ENCODE data around the gene DPP7.
"Not testable (repeated sequence)": the region's sequence is repeated elsewhere in the genome, so short reads cannot be mapped to it uniquely, and the experiment has no call there.

Gene DPP7

DNA sequence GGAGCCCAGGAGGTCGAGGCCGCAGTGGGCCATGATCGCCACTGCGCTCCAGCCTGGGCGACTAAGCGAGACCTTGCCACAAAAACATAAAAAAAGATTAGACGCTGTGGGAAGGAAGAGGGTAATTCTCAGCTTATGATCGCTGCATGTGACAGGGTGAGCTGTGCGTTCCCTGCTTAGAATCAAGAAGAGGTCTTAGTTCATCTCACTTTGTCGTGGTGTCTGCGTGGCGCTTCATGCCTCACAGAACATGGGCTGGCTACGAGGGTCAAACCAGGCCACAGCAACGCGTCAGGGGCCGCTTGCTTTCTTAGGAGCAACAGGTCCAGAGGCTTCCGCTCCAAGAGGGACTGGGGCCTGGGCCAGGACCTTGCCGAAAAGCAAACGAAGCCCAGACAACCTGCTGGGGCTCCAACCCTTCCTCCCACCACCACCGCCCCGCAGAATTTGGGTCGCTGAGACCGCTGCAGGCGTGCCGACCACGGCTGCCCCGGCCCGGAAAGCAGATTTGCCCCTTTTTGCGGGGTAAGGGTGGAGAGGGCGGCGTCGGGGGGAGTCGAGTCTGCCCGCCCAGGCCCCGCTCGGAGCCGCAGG, 14.4 kb upstream of the DPP7 start:
- DNase-seq = peak in 1 of 2 donors; percentile 23

DNA sequence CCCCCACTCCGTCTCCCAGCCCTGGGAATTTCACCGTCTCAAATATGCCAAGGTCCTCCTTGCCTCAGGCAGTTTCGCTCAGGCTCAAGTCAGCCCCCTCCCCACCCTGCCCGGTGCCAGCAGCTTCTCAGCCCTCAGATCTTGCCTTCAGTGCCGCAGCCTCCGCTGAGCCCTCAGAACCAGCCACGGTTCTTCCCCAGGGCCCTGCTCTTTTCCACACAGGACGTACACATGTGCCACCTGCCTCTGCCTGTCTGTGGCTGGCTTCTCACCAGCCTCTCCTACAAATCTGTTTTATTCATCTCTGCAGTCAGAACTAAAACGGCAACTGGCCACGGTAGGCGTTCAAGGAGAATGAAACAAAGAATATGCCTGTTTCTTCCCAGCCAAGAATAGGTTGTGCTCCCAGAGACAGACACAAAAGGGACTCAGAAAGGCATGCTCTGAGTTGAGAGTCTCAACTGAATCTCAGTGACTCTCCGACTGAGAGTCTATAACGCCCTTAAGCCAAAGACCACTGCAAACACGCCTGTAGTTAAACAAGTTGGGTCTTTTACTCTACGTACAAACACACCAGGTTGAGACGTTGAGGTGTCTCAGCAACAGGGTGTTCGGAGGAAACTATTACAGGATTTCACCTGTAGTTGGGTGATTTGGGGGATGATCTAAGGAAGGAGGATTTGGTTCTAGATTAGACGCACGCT, 13.8 kb upstream of the DPP7 start:
- DNase-seq = no peak

DNA sequence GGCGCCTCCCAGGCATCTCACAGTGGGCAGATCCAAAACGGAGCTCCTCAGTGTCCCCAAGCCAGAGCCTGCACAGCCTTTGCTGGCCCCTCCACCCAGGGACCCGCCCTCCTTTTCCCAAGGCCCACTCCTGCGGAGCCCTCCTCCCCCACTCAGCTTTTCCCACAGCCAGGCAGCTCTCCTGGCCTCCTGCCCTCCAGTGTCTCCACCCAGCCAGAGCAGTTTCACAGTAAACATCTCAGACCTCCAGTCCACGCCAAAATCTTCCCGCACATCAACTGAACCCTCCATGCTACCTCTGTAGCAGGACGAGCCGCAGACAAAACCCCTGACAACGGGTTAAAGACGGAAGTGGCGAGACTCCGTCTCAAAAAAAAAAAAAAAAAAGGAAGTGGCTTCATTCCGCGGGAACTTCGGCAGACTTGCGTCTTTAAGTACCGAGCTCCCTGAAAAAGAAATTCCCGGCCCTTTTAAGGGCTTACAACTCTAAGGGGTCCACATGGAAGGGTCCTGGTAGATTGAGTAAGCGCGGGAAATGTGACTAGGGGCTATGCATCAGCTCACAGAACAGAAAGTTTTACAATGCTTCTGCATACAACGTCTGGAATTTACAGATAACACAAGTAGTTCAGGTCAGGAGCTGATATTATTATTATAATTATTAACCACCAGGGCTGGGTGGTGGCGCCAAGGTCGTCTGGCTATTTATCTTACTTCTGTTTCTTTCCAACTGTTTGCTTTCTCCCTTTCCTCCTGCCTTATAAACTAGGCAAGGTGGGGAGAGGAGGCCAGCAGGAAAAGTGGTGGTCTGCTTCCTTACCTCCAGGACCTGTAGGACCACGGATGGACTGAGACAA, 13.0 kb upstream of the DPP7 start:
- peak; percentile 39 to 52 for DNase-seq

DNA sequence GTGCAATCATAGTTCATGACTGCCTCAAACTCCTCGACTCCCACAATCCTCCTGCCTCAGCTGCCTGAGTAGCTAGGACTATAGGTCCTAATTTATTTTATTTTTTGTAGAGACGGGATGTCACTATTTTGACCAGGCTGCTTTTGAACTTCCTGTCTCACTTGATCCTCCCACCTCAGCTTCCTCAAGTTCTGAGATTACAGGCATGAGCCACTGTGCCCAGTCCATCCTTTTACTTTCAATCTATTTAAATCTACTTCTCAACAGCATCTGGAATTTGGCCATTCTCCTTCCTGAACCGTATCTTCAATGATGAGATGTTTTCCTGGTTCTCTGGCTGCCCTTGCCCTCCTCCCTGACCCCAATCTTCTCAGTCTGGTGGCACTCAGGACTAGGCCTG, 12.3 kb upstream of the DPP7 start:
- DNase-seq = no peak

DNA sequence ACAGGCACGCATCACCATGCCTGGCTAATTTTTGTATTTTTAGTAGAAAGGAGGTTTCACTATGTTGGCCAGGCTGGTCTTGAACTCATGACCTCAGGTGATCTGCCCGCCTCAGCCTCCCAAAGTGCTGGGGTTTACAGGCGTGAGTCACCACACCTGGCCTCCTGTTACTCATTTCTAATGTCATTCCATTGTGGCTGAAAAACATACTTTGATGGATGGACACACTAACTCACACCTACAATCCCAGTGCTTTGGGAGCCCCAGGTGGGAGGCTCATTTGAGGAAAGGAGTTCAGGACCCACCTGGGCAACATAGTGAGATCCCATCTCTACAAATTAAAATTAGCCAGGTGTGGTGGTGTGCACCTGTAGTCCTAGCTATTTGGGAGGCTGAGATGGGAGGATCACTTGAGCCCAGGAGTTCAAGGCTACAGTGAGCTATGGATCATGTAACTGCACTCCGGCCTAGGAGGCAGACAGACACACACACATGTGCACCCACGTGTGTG, 9.5 kb upstream of the DPP7 start:
- DNase-seq = not testable (repeated sequence)

DNA sequence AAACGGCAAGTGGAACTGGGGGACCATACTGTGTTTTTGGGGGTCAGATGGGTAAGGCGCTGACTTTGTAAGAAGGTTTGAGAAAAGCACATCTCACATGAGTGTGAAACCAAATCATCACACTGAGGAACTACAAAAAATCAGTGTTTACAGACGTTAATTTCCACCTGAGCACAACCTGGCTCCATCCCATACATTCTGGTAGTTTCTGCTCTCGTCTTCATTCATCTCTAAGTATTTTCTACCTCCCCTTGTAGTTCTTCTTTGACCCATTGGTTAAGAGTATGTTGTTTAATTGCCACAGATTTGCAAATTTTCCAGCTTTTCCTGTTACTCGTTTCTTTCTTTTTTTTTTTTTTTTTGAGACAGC, 8.9 kb upstream of the DPP7 start:
- DNase-seq = no peak

DNA sequence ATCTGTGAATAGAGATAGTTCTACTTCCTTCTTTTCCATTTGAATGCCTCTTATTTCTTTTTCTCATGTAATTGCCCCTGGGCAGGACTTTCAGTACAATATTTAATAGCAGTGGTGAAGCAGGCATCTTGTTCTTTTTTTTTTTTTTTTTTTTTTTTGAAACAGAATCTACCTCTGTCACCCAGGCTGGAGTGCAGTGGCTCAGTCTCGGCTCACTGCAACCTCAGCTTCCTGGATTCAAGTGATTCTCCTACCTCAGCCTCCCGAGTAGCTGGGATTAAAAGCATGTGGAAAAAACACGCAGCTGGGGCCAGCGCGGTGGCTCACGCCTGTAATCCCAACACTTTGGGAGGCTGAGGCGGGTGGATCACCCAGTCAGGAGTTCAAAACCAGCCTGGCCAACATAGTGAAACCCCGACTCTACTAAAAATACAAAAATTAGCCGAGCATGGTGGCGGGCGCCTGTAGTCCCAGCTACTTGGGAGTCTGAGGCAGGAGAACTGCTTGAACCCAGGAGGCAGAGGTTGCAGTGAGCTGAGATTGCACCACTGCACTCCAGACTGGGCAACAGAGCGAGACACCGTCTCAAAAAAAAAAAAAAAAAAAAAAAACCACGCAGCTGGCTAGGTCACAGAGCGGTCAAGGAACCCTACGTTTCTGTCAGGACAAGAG, 8.4 kb upstream of the DPP7 start:
- not testable (repeated sequence) for DNase-seq

DNA sequence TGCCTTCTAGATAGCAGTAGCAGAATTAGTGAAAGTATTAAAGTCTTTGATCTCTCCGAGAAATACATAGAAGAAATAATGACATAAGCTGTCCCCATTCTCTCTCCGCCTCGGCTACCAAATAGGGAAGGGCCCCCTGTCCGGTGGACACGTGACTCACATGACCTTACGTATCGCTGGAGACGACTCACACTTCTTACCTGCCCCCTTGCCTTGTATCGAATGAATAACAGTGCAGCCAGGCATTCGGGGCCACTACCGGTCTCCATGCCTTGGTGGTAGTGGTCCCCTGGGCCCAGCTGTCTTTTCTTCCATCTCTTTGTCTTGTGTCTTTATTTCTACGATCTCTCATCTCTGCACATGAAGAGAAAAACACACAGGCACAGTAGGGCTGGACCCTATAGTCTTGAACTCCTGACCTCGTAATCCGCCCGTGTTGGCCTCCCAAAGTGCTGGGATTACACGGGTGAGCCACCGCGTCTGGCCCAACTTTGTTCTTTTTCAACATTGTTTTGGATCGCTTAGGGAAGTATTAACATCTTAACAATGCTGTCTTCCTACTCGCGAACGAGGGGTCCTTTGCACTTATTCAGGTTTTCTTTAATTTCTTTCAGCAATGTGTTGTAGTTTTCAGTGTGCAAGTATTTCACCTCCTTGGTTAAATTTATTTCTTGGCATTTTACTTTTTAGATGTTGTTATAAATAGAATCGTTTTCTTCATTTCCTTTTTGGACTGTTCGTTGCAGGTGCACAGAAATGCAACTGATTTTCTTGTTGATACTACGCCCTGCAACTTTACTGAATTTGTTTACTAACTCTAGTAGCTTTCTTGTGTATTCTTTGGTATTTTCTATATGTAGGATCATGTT, 7.6 kb upstream of the DPP7 start:
- not testable (repeated sequence) for DNase-seq

DNA sequence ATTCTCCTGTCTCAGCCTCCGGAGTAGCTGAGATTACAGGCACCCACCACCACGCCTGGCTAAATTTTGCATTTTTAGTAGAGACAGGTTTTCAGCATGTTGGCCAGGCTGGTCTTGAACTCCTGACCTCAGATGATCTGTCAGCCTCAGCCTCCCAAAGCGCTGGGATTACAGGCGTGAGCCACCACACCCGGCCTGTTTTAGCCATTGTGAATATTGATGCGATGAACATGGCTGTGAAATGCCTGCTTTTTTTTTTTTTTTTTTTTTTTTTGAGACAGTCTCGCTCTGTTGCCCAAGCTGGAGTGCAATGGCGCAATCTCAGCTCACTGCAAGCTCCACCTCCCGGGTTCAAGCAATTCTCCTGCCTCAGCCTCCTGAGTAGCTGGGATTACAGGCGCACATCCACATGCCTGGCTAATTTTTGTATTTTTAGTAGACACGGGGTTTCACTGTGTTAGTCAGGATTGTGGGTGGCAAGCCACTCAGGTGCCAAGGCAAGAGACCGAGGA, 3.6 kb upstream of the DPP7 start:
- DNase-seq = not testable (repeated sequence)

DNA sequence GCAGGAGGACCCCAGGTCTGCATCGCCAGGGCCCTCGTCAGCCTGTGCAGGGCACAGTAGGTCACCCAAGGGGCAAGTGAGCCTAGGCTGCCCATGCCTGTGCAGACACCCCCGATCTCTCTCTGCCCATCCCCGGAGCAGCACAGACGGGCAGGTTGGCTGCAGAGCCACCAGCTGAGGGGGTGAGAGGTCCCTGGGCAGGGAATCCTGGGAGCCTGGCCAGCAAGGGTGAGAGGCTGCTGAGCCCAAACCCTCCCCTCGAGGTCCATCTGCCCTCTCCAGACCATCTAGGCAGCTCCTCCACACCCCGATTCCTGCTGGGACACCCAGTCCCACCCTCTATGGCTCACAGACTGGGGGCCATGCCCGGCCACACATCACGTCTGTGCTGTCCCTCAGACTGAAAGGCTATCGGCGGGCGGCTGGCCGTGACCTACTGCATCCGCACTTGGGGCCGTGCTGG, 2.8 kb upstream of the DPP7 start:
- no peak for DNase-seq

DNA sequence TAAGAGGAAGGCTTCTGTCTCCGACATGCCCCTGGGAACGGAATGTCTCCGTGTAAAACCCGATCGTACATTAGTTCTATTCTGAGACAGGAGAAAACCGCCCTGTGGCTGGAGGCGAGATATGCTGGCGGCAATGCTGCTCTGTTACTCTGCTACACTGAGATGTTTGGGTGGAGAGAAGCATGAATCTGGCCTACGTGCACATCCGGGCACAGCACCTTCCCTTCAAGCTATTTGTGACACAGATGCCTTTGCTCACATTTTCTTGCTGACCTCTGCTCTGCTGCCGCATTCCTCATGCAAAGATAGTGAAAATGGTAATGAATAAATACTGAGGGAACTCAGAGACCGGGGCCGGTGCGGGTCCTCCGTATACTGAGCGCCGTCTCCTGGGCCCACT, 2.2 kb upstream of the DPP7 start:
- no peak for DNase-seq

DNA sequence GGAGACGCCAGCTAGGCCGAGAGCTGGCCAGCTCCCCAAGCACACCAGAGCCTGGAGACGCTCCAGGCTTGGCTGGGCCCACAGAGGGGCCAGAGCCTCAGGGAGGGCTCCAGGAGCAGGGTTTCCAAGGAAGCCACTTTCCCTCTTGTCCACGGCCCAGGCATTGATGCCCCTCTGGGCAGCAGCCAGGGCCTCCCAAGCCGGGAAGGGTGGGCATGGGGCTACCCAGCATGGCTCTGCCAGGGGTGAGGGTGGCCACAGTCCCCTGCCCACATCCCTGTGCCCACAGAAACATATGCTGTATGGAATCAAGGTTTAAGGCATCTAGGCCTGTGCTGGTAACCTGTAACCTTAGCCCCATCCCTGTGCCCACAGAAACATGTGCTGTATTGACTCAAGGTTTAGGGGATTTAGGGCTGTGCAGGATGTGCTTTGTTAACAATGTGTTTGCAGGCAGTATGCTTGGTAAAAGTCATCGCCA, 1.5 kb upstream of the DPP7 start:
- DNase-seq = no peak

DNA sequence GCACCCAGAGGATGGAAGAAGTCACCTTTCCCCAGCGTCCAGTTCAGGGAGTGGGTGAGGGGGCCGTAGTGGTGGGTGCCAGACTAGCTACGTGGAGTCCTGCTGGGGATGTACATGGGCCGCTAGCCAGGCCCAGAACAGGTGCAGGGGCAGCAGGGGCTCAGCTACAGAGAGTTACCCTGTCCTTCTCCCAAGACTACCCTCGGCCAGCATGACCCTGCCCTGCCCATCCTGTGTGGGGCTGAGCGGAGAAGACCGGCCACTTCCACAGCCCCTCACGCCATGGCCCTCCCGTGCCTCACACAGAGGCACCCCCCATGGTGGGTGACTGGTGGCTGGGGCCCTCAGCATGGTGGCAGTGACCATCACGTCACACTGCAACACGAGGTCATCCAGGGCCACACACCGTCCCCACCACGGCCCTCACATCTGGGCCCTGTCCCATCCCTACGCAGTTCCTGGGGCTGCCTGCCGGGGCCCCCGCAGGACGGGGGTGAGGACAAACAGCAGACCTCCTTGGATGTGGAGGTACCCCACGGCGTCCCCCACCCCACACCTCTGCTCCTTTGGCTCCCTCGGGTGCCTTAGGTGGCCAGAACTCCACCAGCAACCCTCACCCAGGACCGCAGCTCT, 977 bp upstream of the DPP7 start:
- DNase-seq = no peak

DNA sequence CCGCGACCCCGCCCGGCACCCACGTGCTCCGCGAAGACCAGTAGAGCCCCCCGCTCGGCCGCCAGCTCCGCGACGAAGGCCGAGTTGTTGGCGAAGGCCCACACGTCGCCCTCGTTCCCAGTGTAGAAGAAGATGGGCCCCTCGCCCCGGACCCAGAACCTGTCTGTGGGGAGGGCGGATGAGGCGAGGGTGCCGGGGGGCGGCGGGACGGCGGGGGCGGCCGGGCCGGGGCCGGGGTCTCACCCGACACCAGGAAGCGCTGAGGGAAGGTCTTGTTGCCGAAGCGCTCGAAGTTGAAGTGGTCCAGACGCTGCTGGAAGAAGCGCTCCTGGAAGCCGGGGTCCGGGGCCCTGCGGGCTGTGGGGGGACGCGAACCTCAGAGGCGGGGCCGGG, 317 bp downstream of the DPP7 start:
- DNase-seq = no peak

DNA sequence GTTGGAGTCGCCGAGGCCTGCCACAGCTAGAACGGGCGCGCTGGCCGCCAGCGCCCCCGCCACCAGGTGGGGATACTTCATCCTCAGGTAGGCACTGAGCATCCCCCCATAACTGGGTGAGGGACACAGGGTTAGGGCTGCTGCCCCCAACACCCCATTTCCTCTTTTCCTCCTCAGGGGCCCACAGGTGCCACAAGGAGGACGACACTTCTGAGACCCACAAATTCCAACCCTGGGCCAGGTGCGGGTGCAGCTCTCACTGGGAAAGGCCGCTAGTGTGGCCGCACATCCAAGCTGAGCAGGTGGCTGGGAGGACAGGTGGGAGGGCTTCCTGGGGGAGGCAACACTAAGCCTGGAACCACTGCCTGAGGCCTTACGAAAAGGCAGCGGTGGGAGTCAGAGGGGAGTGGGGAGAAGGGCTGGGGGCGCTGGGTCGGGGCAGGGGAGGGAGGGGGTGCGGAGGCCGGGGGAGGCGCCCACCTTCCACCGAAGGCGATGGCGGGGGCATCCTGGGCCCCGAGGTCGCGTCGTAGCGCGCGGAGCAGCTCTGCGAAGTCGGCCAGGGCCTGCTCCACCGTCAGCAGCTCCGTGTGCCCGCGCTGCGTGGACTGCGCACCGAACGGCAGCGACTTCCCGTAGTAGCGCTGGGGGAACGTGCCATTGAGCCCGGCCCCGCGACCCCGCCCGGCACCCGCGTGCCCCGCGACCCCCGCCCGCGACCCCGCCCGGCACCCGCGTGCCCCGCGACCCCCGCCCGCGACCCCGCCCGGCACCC, 961 bp downstream of the DPP7 start:
- DNase-seq = peak in 1 of 2 donors; percentile 32

DNA sequence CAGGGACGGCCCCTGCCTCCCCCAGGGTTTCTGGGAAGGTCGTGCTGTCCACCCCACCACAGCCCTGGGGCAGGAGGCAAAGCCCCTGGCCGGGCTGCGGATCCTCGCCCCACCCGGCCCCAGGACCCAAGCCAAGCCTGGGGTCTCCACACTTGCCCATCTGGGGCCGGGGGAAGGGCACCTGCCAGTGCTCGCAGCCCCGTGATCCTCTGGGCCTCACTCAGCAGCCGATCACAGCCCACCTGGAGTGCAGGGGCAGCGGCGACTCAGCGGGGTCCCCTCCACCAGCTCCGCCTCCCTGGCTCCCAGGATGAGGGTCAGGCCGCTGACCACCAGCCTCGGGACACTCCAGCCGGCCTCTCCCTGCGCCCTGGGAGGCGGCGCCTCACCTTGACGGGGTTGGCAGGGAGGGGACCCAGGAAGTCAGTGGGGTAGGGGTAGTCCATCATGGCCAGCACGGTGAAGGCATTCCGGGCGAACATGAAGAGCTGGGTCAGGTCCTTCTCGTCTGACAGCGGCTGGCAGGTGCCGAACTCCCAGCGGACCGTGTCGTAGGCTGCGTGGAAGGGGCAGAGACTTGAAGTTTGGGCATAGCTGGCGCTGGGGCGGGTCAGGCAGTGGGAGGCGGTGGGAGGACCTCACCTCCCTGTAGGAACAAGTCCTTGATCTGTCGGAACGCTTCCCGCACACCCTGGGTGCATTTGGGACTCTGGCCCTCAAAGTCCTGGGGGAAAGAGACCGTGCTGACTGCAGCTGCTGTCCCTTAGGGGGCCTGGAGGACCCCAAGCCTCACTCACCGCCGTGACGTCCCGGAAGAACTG, 1.8 kb downstream of the DPP7 start:
- DNase-seq = no peak

DNA sequence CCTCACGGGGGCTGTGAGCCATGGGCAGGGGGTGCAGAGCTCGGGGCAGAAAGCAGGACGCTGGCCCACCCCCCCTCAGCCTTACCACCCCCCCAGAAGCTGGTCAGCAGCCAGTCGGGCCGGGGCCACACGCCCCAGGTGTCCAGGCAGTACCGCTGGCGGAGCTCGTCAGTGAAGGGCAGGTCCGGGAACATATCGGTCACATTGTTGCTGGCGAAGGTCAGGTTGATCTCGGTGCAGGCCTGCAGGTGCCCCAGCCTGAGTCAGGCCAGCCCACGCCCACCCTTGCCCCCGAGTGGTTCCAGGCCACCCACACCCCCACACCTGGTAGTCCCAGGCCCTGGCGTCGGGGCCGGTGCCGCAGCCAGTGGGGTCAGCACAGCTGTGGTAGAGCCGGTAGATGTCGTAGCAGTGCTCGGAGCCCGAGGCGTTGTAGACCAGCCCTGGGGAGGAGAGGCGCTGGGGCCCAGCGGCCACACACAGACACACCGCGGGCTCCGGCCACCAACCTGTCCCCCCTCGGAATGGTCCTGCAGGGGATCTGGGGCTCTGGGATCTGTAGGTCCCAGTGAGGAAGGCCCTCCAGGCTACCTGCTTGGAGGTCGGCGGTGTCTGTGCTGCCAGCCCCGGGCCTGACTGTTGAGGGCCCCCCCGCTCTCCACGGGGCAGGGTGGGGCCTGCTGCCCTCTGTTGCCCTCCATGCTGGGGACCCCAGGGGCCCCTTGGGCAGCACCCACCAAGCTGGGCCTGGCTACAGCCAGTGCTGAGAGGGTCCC, 2.6 kb downstream of the DPP7 start:
- no peak for DNase-seq

DNA sequence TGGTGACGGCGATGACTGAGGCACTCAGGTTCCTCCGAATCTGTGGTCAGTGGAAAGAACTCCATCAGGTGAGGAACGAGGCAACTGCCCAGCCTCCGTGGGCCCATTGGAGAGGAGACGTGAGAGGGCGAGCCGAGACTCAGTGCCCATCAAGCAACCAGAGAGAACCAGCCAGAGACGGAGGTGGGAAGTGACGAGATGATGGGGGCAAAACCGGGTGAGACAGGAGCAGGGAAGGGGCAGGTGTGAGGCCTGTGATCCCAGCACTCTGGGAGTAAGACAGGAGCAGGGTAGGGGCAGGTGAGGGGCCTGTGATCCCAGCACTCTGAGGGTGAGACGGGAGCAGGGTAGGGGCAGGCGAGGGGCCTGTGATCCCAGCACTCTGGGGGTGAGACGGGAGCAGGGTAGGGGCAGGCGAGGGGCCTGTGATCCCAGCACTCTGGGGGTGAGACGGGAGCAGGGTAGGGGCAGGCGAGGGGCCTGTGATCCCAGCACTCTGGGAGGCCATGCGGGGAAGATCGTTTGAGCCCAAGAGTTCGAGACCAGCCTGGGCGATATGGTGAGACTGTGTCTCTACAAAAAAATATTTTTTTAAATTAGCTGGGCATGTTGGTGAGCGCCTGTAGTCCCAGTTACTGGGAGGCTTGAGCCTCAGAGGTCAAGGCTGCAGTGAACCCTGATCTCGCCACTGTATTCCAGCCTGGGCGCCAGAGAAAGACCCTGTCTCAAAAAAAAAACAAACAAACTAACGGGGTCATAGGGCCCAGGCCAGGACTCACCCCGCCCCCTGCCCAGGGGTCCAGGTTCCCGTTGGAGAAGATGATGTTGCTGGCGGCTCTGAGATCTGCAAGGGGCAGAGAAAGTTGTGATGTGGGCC, 3.4 kb downstream of the DPP7 start:
- no peak for DNase-seq

Measured in CD4-positive, alpha-beta T cell treated with Interferon alpha-2 for 1 hour (primary cell).